Psoas muscle (tissue), 8 donors: ENCODE data around the gene NME7. TPM values are rescaled to one million over a fixed set of nuclear protein-coding genes. Genes with fewer than 3 reads are reported as not detected.

ENCODE experiments used
- ATAC-seq, 4 donors: fragments of 200-7000 bp; cut with Tn5 transposase; one replicate each; pipeline ENCODE4 v1.9.1; 2020; ENCODE audit warnings: moderate library complexity in 3 of 4, mild to moderate bottlenecking in 2 of 4
- DNase-seq, 2 donors: peaks; one replicate each; pipeline ENCODE4 v3.0.0-alpha.2; 2020
- H3K27ac ChIP-seq: fragments of 200-600 bp; one replicate; pipeline ENCODE4 v1.8.0; 2022
- H3K27me3 ChIP-seq, 3 donors: fragments of 200-600 bp in 1 of 3; one replicate each; pipeline versions ENCODE4 v1.6.1 to v1.8.0; 2013 to 2022; ENCODE audit warnings: low read length in 2 of 3, mild to moderate bottlenecking in 2 of 3, moderate library complexity in 1 of 3; ENCODE audit not compliant: insufficient read depth in 3 of 3
- H3K36me3 ChIP-seq, 2 donors: fragments of 200-600 bp in 1 of 2; one replicate each; pipeline versions ENCODE4 v1.6.1 to v1.8.0; 2013 to 2022; ENCODE audit warnings: low read depth in 1 of 2, mild to moderate bottlenecking in 1 of 2, moderate library complexity in 1 of 2; ENCODE audit not compliant: insufficient read depth in 1 of 2
- H3K4me1 ChIP-seq: fragments of 200-600 bp; one replicate; pipeline ENCODE4 v1.8.0; 2022
- H3K4me3 ChIP-seq: fragments of 200-600 bp; one replicate; pipeline ENCODE4 v1.8.0; 2022; ENCODE audit warnings: mild to moderate bottlenecking
- H3K9me3 ChIP-seq: fragments of 200-600 bp; one replicate; pipeline ENCODE4 v1.8.0; 2022
- WGBS, 3 donors: extraction: QIAGEN DNeasy Blood & Tissue Kit; methylation state at CpG; one replicate each; pipeline versions ENCODE4 v1.1.6 to v1.1.7; 2013; 5-methylcytosine and 5-hydroxymethylcytosine counted together
- intact Hi-C, 2 donors: fragments of 100-400 bp; cut with DNase I; formaldehyde crosslinking; loops; one replicate each; pipeline versions ENCODE4 v1.11.0 to v1.14.2; 2022
- polyA plus RNA-seq, 3 donors: library from polyadenylated mRNA; stranded (reverse); fragments of 200-250 nt; gene quantifications; one replicate each; pipeline ENCODE4 v1.2.3, GENCODE V29; 2013
- total RNA-seq, 4 donors: library from RNA; stranded (reverse); fragmentation: NEBNext Ultra II Directional in 2 of 4; extraction: Animal tissue kit (Norgen Biotek cat#: 25700) in 2 of 4; gene quantifications; one replicate each; pipeline versions ENCODE4 v1.2.1 to v1.2.4, GENCODE V29; 2021 to 2023
- TF ChIP-seq, protein P1 (sequence below): fragments of 200-600 bp; IDR thresholded peaks from one replicate; pipeline ENCODE4 v1.8.0; 2022; ENCODE audit warnings: antibody characterized with exemption
- donor health status: healthy with polysubstance abuse.
- donor health status: DM: no; HTN: no; CAD: no; lungs with moderate emphysema.
- donor health status: Bipolar disorder and iron deficiency.
- donor health status: healthy.
- donor health status: DM: yes; HTN: yes; CAD: no.
- donor health status: DM: no; HTN: no; CAD: no.
- donor health status: DM: no; HTN: no; CAD: no.
- donor health status: DM: yes; HTN: yes; CAD: no.

Gene NME7
- total and polyA plus RNA-seq, 7 donors, result 3.9 to 14.1 (median 4.8) TPM

DNA sequence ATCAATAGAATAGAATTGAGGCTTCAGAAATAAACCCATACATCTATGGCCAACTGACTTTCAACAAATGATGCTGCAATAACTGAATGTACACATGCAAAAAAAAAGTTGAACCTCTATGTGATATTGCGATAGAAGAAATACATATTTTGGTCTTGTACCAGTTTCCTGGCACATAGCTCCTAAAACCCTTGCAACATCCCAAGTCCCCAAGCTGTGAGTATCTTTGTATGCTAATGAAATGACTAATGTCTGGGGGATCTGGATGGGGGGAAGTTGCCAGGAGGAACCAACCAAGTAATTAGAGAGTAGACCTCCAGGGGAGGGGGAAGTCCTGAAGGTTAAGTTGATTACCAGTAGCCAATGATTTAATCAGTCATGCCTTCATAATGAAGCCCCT lies 24.8 kb upstream of the NME7 start:
- 97 to 100% (median 99%) methylated on average over 1 of the region's 1 CpG for WGBS, 3 donors
- TF ChIP-seq, protein P1, sequence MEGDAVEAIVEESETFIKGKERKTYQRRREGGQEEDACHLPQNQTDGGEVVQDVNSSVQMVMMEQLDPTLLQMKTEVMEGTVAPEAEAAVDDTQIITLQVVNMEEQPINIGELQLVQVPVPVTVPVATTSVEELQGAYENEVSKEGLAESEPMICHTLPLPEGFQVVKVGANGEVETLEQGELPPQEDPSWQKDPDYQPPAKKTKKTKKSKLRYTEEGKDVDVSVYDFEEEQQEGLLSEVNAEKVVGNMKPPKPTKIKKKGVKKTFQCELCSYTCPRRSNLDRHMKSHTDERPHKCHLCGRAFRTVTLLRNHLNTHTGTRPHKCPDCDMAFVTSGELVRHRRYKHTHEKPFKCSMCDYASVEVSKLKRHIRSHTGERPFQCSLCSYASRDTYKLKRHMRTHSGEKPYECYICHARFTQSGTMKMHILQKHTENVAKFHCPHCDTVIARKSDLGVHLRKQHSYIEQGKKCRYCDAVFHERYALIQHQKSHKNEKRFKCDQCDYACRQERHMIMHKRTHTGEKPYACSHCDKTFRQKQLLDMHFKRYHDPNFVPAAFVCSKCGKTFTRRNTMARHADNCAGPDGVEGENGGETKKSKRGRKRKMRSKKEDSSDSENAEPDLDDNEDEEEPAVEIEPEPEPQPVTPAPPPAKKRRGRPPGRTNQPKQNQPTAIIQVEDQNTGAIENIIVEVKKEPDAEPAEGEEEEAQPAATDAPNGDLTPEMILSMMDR, result no peak
- peaks cover 8 to 79% of the 10 kb centered on the region in 2 donors for H3K36me3 ChIP-seq

DNA sequence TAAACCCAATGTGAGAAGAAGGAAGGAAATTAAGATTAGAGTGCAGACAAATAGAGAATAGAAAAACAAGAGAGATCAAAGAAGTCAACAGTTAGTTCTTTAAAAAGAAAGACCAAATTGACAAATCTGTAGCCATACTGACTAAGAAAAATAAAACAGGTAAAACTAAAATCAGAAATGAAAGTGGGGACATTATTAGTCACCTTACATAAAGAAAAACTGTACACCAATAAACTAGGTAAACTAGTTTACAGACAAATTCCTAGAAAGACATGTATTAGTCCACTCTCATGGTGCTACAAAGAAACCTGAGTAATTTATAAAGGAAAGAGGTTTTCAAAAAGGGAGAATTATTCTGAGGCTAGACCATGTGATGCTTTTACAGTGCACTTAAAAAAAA lies 22.7 kb upstream of the NME7 start:
- DNase-seq (no peak), ATAC-seq (no peak)
- no peaks in the 10 kb centered on the region for H3K9me3 ChIP-seq
- no peak overlapping the region for H3K27ac ChIP-seq
- H3K4me3 ChIP-seq, result no peak overlapping the region
- H3K4me1 ChIP-seq, result no peaks in the 10 kb centered on the region
- intact Hi-C loops, result no loop called here
- no peaks in the 10 kb centered on the region for H3K27me3 ChIP-seq
- TF ChIP-seq, protein P1, result no peak
- H3K36me3 ChIP-seq, result peaks cover 10 to 83% of the 10 kb centered on the region in 2 donors

More for the DNA sequence above, 24.8 kb upstream of the NME7 start:
- Histone ChIP-seq H3K4me1 (no peaks in the 10 kb centered on the region), H3K27me3 (no peaks in the 10 kb centered on the region), H3K4me3 (no peak overlapping the region), H3K27ac (no peak overlapping the region), H3K9me3 (no peaks in the 10 kb centered on the region)
- intact Hi-C loops, result no loop called here
- ATAC-seq (no peak), DNase-seq (no peak)

DNA sequence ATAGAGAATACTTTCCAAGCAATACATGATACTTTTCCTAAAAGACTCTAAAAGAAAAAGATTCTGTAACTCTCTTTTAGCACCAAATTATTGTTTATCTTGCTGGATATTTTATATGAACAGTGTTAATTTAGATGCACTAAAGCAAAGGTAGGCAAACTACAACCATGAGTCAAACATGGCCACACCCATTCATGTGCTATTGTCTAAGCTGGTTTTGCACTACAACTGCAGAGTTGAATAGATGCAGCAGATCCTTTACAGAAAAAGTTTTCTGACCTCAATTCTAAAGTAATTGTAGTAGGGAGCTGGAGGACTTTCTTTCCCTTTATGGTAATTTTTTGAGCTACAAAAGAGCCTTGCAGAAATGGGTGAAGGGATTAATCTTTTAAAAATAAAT lies 19.8 kb upstream of the NME7 start:
- Histone ChIP-seq H3K36me3 (peaks cover 14 to 92% of the 10 kb centered on the region in 2 donors), H3K9me3 (no peaks in the 10 kb centered on the region), H3K4me1 (no peaks in the 10 kb centered on the region), H3K27me3 (no peaks in the 10 kb centered on the region), H3K4me3 (no peak overlapping the region), H3K27ac (no peak overlapping the region)
- ATAC-seq (no peak), DNase-seq (no peak)
- TF ChIP-seq, protein P1, result no peak
- intact Hi-C loops, result no loop called here

DNA sequence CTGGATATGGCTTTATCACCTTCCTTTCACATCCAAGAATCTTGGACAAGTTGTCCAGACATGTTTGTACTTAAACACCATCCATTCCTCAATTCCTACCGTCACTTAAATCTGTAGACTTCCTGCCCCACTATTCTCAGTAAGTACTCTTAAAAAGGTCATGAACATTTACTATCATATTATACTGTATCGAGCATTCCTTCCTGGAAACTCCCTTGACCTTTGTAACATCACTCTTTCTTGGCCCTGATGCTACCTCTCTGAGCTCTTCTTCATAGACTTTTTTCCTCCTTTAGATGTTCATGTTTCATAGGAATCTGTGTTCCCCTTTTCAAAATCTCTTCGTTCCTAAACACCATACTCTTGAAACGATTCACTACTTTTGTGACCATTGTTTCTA lies 15.9 kb upstream of the NME7 start:
- WGBS, 3 donors, result 63 to 87% (median 78%) methylated on average over 4 of the region's 4 CpGs
- intact Hi-C loops, result no loop called here
- no peaks in the 10 kb centered on the region for H3K27me3 ChIP-seq
- DNase-seq (no peak), ATAC-seq (no peak)
- no peak overlapping the region for H3K4me3 ChIP-seq
- H3K9me3 ChIP-seq, result no peaks in the 10 kb centered on the region
- peaks cover 7 to 93% of the 10 kb centered on the region in 2 donors for H3K36me3 ChIP-seq
- no peak overlapping the region for H3K27ac ChIP-seq
- H3K4me1 ChIP-seq, result no peaks in the 10 kb centered on the region
- TF ChIP-seq, protein P1, result no peak

GRCh38 chr1:169381162-169381561 lies 13.6 kb upstream of the NME7 start:
- Histone ChIP-seq H3K9me3 (no peaks in the 10 kb centered on the region), H3K27ac (no peak overlapping the region), H3K4me3 (no peak overlapping the region), H3K36me3 (peaks cover 11 to 95% of the 10 kb centered on the region in 2 donors), H3K27me3 (no peaks in the 10 kb centered on the region), H3K4me1 (no peaks in the 10 kb centered on the region)
- TF ChIP-seq, protein P1, result no peak
- DNase-seq (no peak), ATAC-seq (no peak)
- intact Hi-C loops, result no loop called here
